Naive thymus-derived CD4-positive, alpha-beta T cell (primary cell): Measurements from ENCODE around the gene ESRRG. TPM values are rescaled to one million over a fixed set of nuclear protein-coding genes. Genes with fewer than 3 reads are reported as not detected.

Source experiments
- ATAC-seq: fragments of 150-1000 bp; cut with Tn5 transposase; 2 replicates; pipeline ENCODE4 v1.10.0; 2021; ENCODE audit warnings: mild to moderate bottlenecking, moderate library complexity
- CTCF ChIA-PET: fragments of 350-600 bp; sonication (Branson Sonifier 250); formaldehyde crosslinking; loops from one replicate; lab custom pipeline; 2021; ENCODE audit warnings: antibody characterized with exemption; lab: Charles Lee
- POLR2A ChIA-PET: fragments of 350-600 bp; sonication (Branson Sonifier 250); formaldehyde crosslinking; loops from one replicate; lab custom pipeline; 2021; ENCODE audit warnings: antibody characterized with exemption, inconsistent platforms; lab: Charles Lee
- DNase-seq, 9 donors: peaks; one replicate each; pipeline versions ENCODE4 v3.0.0 to v3.0.0-alpha.2; 2020 to 2022; ENCODE audit warnings: mixed read lengths in 1 of 9
- H3K27ac ChIP-seq: one replicate; pipeline ENCODE4 v1.7.0; 2013; ENCODE audit warnings: mild to moderate bottlenecking, low read depth, low read length, moderate library complexity
- H3K27me3 ChIP-seq, 2 donors: one replicate each; pipeline ENCODE4 v1.7.0; 2013; ENCODE audit warnings: low read length in 2 of 2, mild to moderate bottlenecking in 2 of 2, moderate library complexity in 2 of 2; ENCODE audit not compliant: control insufficient read depth in 2 of 2, insufficient read depth in 2 of 2
- H3K36me3 ChIP-seq, 3 experiments: 1 replicate in 2 of 3; 2 replicates in 1 of 3; pipeline ENCODE4 v1.7.0; 2013; ENCODE audit warnings: low read length in 3 of 3, mild to moderate bottlenecking in 3 of 3, moderate library complexity in 1 of 3; ENCODE audit not compliant: insufficient read depth in 3 of 3, control insufficient read depth in 2 of 3
- H3K4me1 ChIP-seq, 2 donors: one replicate each; pipeline ENCODE4 v1.7.0; 2013; ENCODE audit warnings: low read length in 2 of 2, mild to moderate bottlenecking in 2 of 2, moderate library complexity in 1 of 2; ENCODE audit not compliant: control insufficient read depth in 2 of 2, insufficient read depth in 2 of 2
- H3K4me3 ChIP-seq: 2 replicates; pipeline ENCODE4 v1.7.0; 2013; ENCODE audit warnings: mild to moderate bottlenecking, low read length
- H3K9me3 ChIP-seq, 3 experiments: 1 replicate in 2 of 3; 2 replicates in 1 of 3; pipeline ENCODE4 v1.7.0; 2013; ENCODE audit warnings: low read length in 3 of 3; ENCODE audit not compliant: control insufficient read depth in 2 of 3
- H3K27ac Mint-ChIP-seq, 9 donors: one replicate each; pipeline ENCODE4 v1.8.0; 2020 to 2022; ENCODE audit warnings: mixed read lengths in 9 of 9, mild to moderate bottlenecking in 8 of 9, moderate library complexity in 5 of 9, inconsistent platforms in 2 of 9
- H3K27me3 Mint-ChIP-seq, 5 donors: one replicate each; pipeline ENCODE4 v1.8.0; 2021 to 2022; ENCODE audit warnings: mixed read lengths in 5 of 5, mild to moderate bottlenecking in 1 of 5
- H3K36me3 Mint-ChIP-seq, 5 donors: one replicate each; pipeline ENCODE4 v1.8.0; 2020 to 2022; ENCODE audit warnings: mixed read lengths in 5 of 5, mild to moderate bottlenecking in 3 of 5, inconsistent platforms in 1 of 5
- H3K4me1 Mint-ChIP-seq, 7 donors: one replicate each; pipeline ENCODE4 v1.8.0; 2020 to 2022; ENCODE audit warnings: mixed read lengths in 7 of 7, mild to moderate bottlenecking in 3 of 7, inconsistent platforms in 1 of 7
- H3K4me3 Mint-ChIP-seq, 10 donors: one replicate each; pipeline ENCODE4 v1.8.0; 2020 to 2022; ENCODE audit warnings: mild to moderate bottlenecking in 10 of 10, mixed read lengths in 10 of 10, moderate library complexity in 6 of 10, inconsistent platforms in 2 of 10
- H3K9me3 Mint-ChIP-seq, 11 donors: one replicate each; pipeline ENCODE4 v1.8.0; 2020 to 2022; ENCODE audit warnings: mixed read lengths in 11 of 11, mild to moderate bottlenecking in 4 of 11, inconsistent platforms in 1 of 11, moderate library complexity in 1 of 11
- intact Hi-C, 2 donors: fragments of 100-400 bp; cut with micrococcal nuclease; formaldehyde crosslinking; loops; one replicate each; pipeline ENCODE4 v1.15.1; 2023
- polyA plus RNA-seq, 2 donors: library from polyadenylated mRNA; unstranded; fragments of 300-500 nt; fragmentation: Illumina TruSeq; gene quantifications; one replicate each; pipeline ENCODE4 v1.2.3, GENCODE V29; 2021
- total RNA-seq, 6 experiments: library from RNA in 5 of 6; stranded (reverse) in 5 of 6; gene quantifications; 1 replicate in 5 of 6; 2 replicates in 1 of 6; pipeline ENCODE4 v1.2.3 and lab custom pipeline; 2021 to 2026

Gene ESRRG
- total and polyA plus RNA-seq, 7 experiments from 2014 or later: not detected

- Histone ChIP-seq H3K9me3 (no peaks in the 10 kb centered on the region), H3K27me3 (no peaks in the 10 kb centered on the region), H3K4me3 (no peak overlapping the region), H3K36me3 (no peaks in the 10 kb centered on the region), H3K27ac (no peak overlapping the region), H3K4me1 (no peaks in the 10 kb centered on the region)
- DNase-seq (no peak), ATAC-seq (no peak)
- H3K4me3 Mint-ChIP-seq: no peak overlapping the region
- intact Hi-C loops: no loop called here
- no peaks in the 10 kb centered on the region for H3K27me3 Mint-ChIP-seq
- ChIA-PET POLR2A (no interaction called here), CTCF (no interaction called here)
- H3K36me3 Mint-ChIP-seq: no peaks in the 10 kb centered on the region
- no peaks in the 10 kb centered on the region for H3K4me1 Mint-ChIP-seq
- no peak overlapping the region for H3K27ac Mint-ChIP-seq
- peaks cover 0 to 5% (median 0%) of the 10 kb centered on the region in 11 donors for H3K9me3 Mint-ChIP-seq
Measured at GRCh38 chr1:216500273-216500967, 222.8 kb downstream of the ESRRG start.

DNA sequence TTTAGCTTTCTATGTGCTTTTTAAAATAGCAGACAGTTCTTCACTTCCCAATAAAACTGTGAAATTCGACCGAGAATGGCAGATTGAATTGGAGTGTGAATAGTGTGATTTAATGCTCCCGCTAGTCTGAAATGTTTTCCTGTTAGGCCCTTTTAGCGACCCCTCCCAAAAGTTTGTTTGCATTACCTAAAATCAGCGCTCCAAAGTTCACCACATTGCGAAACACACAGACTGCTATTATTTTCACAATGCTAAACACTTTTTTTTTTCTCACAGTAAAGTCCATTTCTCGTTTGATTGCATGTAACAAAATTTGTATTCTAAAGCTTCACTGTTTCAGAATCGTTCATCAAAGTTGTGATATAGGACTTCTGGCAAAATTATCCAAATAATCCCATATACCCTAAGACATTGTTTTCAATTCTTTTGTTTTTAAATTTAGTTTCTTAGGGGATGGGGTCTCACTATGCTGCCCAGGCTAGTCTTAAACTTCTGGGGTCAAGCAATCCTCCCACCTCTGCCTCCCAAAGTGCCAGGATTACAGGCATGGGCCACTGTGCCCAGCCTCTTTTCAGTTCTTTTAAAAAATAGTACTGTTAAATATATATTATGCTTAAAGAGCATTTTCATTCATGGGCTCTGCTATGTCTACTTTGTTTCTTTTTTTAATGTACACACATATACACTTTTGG, 223.5 kb downstream of the ESRRG start:
- DNase-seq (no peak), ATAC-seq (no peak)
- Histone ChIP-seq H3K27ac (no peak overlapping the region), H3K9me3 (no peaks in the 10 kb centered on the region), H3K4me1 (no peaks in the 10 kb centered on the region), H3K4me3 (no peak overlapping the region), H3K36me3 (no peaks in the 10 kb centered on the region), H3K27me3 (no peaks in the 10 kb centered on the region)
- ChIA-PET CTCF (no interaction called here), POLR2A (no interaction called here)
- Mint-ChIP-seq H3K4me3 (no peak overlapping the region), H3K27me3 (no peaks in the 10 kb centered on the region), H3K4me1 (no peaks in the 10 kb centered on the region), H3K9me3 (peaks cover 0 to 7% (median 0%) of the 10 kb centered on the region in 11 donors), H3K36me3 (no peaks in the 10 kb centered on the region), H3K27ac (no peak overlapping the region)
- intact Hi-C loops: no loop called here

GRCh38 chr1:216498277-216498676, 225.0 kb downstream of the ESRRG start:
- no peak for ATAC-seq

DNA sequence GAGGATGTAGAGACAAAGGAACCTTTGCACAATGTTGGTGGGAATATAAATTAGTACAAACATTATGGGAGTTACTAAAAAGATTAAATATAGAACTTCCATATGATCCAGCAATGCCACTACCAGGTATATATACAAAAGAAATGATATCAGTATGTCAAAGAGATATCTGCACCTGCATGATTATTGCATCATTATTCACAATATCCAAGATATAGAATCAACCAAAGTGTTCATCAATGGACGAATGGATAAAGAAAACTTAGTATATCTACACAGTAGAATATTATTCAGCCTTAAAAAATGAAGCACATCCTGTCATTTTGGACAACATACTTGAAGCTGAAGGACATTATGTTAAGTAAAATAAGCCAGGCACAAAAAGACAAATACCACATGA, 238.2 kb downstream of the ESRRG start:
- H3K27ac ChIP-seq: no peak overlapping the region
- ATAC-seq (no peak), DNase-seq (no peak)
- H3K9me3 ChIP-seq: no peaks in the 10 kb centered on the region
- Mint-ChIP-seq H3K4me3 (no peak overlapping the region), H3K36me3 (peaks cover 0 to 5% (median 0%) of the 10 kb centered on the region in 5 donors), H3K9me3 (peaks cover 4 to 18% (median 10%) of the 10 kb centered on the region in 11 donors), H3K27me3 (no peaks in the 10 kb centered on the region), H3K27ac (no peak overlapping the region), H3K4me1 (peaks cover 0 to 2% (median 0%) of the 10 kb centered on the region in 7 donors)
- H3K4me1 ChIP-seq: no peaks in the 10 kb centered on the region
- intact Hi-C loops: no loop called here
- CTCF ChIA-PET: no interaction called here
- no peaks in the 10 kb centered on the region for H3K36me3 ChIP-seq
- POLR2A ChIA-PET: no interaction called here
- H3K4me3 ChIP-seq: no peak overlapping the region
- no peaks in the 10 kb centered on the region for H3K27me3 ChIP-seq

More at GRCh38 chr1:216498277-216498676, 225.0 kb downstream of the ESRRG start:
- no peaks in the 10 kb centered on the region for H3K4me1 ChIP-seq
- H3K9me3 ChIP-seq: no peaks in the 10 kb centered on the region
- intact Hi-C loops: no loop called here
- Mint-ChIP-seq H3K4me3 (no peak overlapping the region), H3K36me3 (no peaks in the 10 kb centered on the region), H3K9me3 (peaks cover 0 to 14% (median 2%) of the 10 kb centered on the region in 11 donors), H3K4me1 (no peaks in the 10 kb centered on the region), H3K27me3 (no peaks in the 10 kb centered on the region), H3K27ac (no peak overlapping the region)
- POLR2A ChIA-PET: no interaction called here
- no peak overlapping the region for H3K27ac ChIP-seq
- H3K4me3 ChIP-seq: no peak overlapping the region
- no peaks in the 10 kb centered on the region for H3K36me3 ChIP-seq
- H3K27me3 ChIP-seq: no peaks in the 10 kb centered on the region
- no peak for DNase-seq
- CTCF ChIA-PET: no interaction called here

GRCh38 chr1:216483672-216484401, 239.4 kb downstream of the ESRRG start:
- CTCF ChIA-PET: no interaction called here
- Mint-ChIP-seq H3K9me3 (peaks cover 4 to 19% (median 10%) of the 10 kb centered on the region in 11 donors), H3K27ac (no peak overlapping the region)

GRCh38 chr1:216482620-216483019, 240.6 kb downstream of the ESRRG start:
- CTCF ChIA-PET: no interaction called here
- Histone ChIP-seq H3K27ac (no peak overlapping the region), H3K9me3 (no peaks in the 10 kb centered on the region), H3K4me3 (no peak overlapping the region), H3K36me3 (no peaks in the 10 kb centered on the region), H3K4me1 (no peaks in the 10 kb centered on the region), H3K27me3 (no peaks in the 10 kb centered on the region)
- no peak overlapping the region for H3K4me3 Mint-ChIP-seq
- POLR2A ChIA-PET: no interaction called here
- intact Hi-C loops: no loop called here
- H3K36me3 Mint-ChIP-seq: peaks cover 0 to 5% (median 0%) of the 10 kb centered on the region in 5 donors
- DNase-seq (no peak), ATAC-seq (no peak)
- H3K27ac Mint-ChIP-seq: no peak overlapping the region
- no peaks in the 10 kb centered on the region for H3K27me3 Mint-ChIP-seq
- H3K9me3 Mint-ChIP-seq: peaks cover 2 to 22% (median 10%) of the 10 kb centered on the region in 11 donors
- H3K4me1 Mint-ChIP-seq: peaks cover 0 to 2% (median 0%) of the 10 kb centered on the region in 7 donors

More at GRCh38 chr1:216483672-216484401, 239.4 kb downstream of the ESRRG start:
- Histone ChIP-seq H3K36me3 (no peaks in the 10 kb centered on the region), H3K4me3 (no peak overlapping the region), H3K27me3 (no peaks in the 10 kb centered on the region), H3K27ac (no peak overlapping the region), H3K4me1 (no peaks in the 10 kb centered on the region), H3K9me3 (no peaks in the 10 kb centered on the region)
- intact Hi-C loops: no loop called here
- ATAC-seq (no peak), DNase-seq (no peak)
- H3K4me3 Mint-ChIP-seq: no peak overlapping the region
- peaks cover 0 to 2% (median 0%) of the 10 kb centered on the region in 7 donors for H3K4me1 Mint-ChIP-seq
- POLR2A ChIA-PET: no interaction called here
- H3K36me3 Mint-ChIP-seq: peaks cover 0 to 5% (median 0%) of the 10 kb centered on the region in 5 donors
- H3K27me3 Mint-ChIP-seq: no peaks in the 10 kb centered on the region
